HG03196 (cell line): ENCODE measurements around the gene LIG3.
"Not testable (repeated sequence)": the region's sequence is repeated elsewhere in the genome, so short reads cannot be mapped to it uniquely, and the experiment has no call there.

ENCODE experiments used
- ATAC-seq: cut with Tn5 transposase; IDR thresholded peaks from one replicate; pipeline ENCODE4 v1.9.1; 2021; ENCODE audit not compliant: unreplicated experiment

Gene LIG3

DNA sequence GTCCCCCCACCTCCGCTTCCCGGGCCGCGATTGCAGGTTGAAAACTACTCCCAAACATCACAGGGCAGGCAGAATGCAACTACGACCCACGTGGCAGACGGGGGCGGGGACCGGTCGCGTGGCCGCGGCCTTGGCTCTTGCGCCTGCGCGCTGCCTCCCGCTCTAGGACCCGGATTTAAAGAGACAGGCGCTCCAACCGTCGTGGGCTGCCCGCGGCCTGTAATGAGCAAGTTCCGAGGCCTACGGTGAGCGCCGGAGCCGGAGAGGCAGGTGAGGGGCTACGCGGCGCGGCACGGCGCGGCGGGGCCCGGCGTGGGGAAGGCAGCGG, at the start of gene LIG3:
Gene LIG3 (plus strand): TSS at position 160 of the 328 bp plus-strand sequence. CDS start 2,494 bp downstream, outside the sequence.
- peak; percentile 80 for ATAC-seq

DNA sequence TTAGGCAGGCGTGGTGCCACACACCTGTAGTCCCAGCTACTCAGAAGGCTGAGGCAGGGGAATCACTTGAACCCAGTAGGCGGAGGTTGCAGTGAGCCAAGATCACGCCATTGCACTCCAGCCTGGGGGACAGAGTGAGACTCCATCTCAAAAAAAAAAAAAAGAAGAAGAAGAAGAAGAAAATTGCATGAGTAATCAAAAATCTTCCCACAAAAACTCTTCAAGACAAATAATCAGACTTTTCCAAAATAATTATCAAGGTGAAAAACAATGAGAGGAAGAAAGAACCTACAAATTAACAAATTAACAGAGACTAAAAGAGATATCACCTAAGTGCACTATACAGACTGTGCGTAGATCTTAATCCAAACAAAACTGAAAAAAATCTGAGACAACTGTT, 29.5 kb upstream of the LIG3 start:
- ATAC-seq = not testable (repeated sequence)

- no peak for ATAC-seq
Measured at GRCh38 chr17:34958438-34958837, 21.9 kb upstream of the LIG3 start.

DNA sequence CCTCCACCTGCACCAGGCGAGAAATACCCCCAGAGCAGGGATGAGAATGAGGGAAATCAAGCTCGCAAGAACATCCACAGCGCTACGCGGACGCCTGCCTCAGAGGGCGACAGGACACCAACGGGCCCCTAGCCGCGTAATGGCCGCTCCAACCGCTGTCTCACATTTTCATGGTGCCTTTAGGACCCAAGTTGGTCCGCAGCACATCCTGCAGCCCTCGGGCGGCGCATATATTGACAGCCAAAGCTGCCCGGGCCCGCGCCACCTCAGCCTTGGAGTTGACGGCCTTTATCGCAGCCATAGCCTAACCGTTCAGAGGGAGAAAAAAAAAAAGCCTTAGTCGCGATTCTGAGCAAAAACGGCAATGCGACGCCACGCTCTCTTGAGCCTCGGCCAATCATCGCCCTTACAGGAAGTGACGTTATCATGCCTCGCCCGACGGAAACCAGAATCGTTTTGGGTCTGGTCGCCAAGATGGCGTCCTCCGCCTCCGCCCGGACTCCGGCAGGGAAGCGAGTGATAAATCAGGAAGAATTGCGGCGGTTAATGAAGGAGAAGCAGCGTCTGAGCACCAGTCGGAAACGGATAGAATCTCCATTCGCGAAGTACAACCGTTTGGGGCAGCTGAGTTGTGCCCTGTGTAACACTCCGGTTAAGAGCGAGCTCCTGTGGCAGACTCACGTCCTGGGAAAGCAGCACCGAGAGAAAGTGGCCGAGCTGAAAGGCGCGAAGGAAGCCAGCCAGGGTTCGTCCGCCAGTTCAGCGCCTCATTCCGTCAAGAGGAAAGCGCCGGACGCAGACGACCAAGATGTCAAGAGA, 19.0 kb upstream of the LIG3 start, which contains the start of the genes CCT6B and ZNF830:
Gene CCT6B (minus strand): TSS at position 368 of the 819 bp plus-strand sequence. CDS start 67 bp downstream, at position 301.
Gene ZNF830 (plus strand): TSS at position 448 of the 819 bp plus-strand sequence. CDS start 27 bp downstream, at position 475.
- peak; percentile 89 for ATAC-seq

DNA sequence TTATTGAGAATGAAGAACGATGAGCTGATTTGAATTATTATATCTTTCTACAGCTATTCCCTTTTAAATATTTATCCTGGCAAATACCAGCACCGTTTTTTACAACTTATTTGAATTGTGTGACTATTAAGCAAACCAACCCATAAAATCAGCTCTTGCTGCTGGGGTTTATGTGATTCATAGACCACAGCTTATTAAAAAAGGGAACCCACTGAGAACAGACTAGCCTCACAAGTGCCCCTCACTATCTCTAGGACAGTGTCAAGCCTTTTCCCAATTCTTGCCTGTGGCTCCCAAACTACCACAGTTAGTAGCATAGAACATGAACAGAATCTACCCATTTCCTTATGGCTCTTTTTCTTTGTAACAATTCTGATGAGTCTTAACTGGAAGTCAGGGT, 6.1 kb upstream of the LIG3 start:
- ATAC-seq = no peak

GRCh38 chr17:34974794-34975785, 5.2 kb upstream of the LIG3 start:
- no peak for ATAC-seq

GRCh38 chr17:34979153-34979552, 1.2 kb upstream of the LIG3 start:
- no peak for ATAC-seq

GRCh38 chr17:34979650-34980352, 511 bp upstream of the LIG3 start:
- ATAC-seq = no peak

GRCh38 chr17:34980681-34981537, 597 bp downstream of the LIG3 start:
- ATAC-seq = peak; percentile 74

- ATAC-seq = no peak
Measured at GRCh38 chr17:34981538-34982241, 1.4 kb downstream of the LIG3 start.

GRCh38 chr17:34987232-34987631, 6.9 kb downstream of the LIG3 start:
- no peak for ATAC-seq

DNA sequence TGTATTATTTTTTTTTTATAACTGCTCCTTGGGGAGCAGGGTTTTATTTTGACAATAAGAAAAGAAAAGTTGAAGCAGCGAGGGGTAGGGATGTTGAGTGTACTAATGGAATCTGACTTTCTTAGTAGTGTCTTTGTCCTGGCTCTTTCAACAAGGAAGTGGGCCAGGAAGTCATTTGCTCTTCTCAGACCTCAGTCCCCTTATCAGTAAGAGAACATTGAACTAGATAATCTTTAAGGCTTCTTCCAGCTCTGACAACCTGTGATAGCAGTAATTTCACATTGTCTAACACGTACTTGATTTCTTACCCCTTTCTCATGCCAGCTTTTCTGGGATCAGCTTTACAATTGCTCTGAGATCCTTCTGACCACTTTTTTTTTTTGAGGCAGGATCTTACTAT, 8.3 kb downstream of the LIG3 start:
- ATAC-seq = no peak

DNA sequence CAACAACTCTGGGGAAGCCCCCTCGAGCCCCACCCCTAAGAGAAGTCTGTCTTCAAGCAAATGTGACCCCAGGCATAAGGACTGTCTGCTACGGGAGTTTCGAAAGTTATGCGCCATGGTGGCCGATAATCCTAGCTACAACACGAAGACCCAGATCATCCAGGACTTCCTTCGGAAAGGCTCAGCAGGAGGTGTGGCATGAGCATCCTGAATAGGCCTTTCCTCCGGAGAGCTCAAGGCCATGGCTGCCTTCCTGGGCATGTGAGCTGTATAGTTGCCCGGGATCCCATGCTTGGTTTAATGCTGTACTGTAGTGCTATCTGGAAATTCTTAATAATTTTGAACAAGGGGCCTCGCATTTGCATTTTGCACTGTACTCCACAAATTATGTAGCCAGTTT, 9.2 kb downstream of the LIG3 start:
- no peak for ATAC-seq

GRCh38 chr17:34990921-34991365, 10.6 kb downstream of the LIG3 start:
- ATAC-seq = no peak

DNA sequence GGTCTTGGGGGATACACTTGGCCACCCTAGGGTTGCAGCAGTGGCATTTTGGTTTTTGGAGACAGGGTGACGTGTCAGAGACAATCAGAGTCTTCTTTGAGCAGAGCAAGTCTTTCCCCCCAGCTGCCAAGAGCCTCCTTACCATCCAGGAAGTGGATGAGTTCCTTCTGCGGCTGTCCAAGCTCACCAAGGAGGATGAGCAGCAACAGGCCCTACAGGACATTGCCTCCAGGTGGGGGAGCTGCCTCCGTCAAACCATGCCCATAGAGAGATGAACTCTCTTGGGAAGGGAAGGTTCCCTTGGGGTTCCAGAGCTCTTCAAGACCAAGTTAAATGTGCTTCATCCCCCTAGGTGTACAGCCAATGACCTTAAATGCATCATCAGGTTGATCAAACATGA, 11.3 kb downstream of the LIG3 start:
- ATAC-seq = no peak

GRCh38 chr17:34993031-34993430, 12.7 kb downstream of the LIG3 start:
- no peak for ATAC-seq

GRCh38 chr17:34996422-34997285, 16.3 kb downstream of the LIG3 start:
- ATAC-seq = no peak

DNA sequence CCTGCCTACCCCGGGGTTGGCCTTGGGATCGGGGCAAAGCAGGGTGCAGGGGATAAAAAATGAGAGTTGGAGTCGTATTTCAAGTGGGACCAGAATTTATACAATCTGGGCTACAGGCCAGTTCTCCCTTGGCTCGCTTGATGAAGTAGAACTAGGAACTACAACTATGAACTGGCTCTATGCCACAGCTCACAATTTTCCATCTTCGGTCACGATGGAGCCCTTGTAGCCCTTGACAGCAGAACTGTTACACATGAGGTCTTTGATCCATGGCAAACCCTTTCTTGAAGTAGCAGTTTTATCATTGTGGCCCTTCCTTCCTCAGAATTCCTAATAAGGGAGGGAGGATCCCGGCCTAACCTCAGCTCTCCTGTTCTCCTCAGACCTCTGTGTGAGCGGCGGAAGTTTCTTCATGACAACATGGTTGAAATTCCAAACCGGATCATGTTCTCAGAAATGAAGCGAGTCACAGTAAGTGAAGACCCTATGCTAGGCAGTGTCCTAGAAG, 17.1 kb downstream of the LIG3 start:
- ATAC-seq = no peak
